Activated T-helper 1 cell treated with anti-CD3 and anti-CD28 coated beads, Interleukin-12 subunit alpha, Interleukin-12 subunit beta, Interleukin-2, Interleukin-4 antibody, amounts not matched to agents 30 ng/mL and 10 ng/mL and 1 ng/mL, durations not matched to agents 14 hours and 24 hours and 36 hours (primary cell): ENCODE measurements around the gene TIMM9. TPM values are rescaled to one million over a fixed set of nuclear protein-coding genes. Genes with fewer than 3 reads are reported as not detected.
"Not testable (repeated sequence)": the region's sequence is repeated elsewhere in the genome, so short reads cannot be mapped to it uniquely, and the experiment has no call there.

Experiments used
- DNase-seq: peaks from one replicate; pipeline ENCODE4 v3.0.0; 2021; ENCODE audit warnings: low spot score
- H3K27ac Mint-ChIP-seq: one replicate; pipeline ENCODE4 v1.8.0; 2021; ENCODE audit warnings: mild to moderate bottlenecking, mixed read lengths
- H3K27me3 Mint-ChIP-seq: one replicate; pipeline ENCODE4 v1.8.0; 2022; ENCODE audit warnings: mild to moderate bottlenecking, moderate library complexity, mixed read lengths; ENCODE audit not compliant: insufficient read depth
- H3K36me3 Mint-ChIP-seq: one replicate; pipeline ENCODE4 v1.8.0; 2021; ENCODE audit warnings: low read depth, mixed read lengths
- H3K4me1 Mint-ChIP-seq: one replicate; pipeline ENCODE4 v1.8.0; 2021; ENCODE audit warnings: low read depth, mixed read lengths
- H3K4me3 Mint-ChIP-seq: one replicate; pipeline ENCODE4 v1.8.0; 2021; ENCODE audit warnings: mild to moderate bottlenecking, moderate library complexity, mixed read lengths
- H3K9me3 Mint-ChIP-seq: one replicate; pipeline ENCODE4 v1.8.0; 2021; ENCODE audit warnings: mixed read lengths
- intact Hi-C: fragments of 100-400 bp; cut with micrococcal nuclease; formaldehyde crosslinking; loops from one replicate; pipeline ENCODE4 v1.15.1; 2024
- total RNA-seq: library from RNA; stranded (reverse); gene quantifications from 2 replicates; pipeline ENCODE4 v1.2.3, GENCODE V29; 2022

TIMM9 gene
- total RNA-seq, 1 donor from 2014 or later: 66.5 TPM

- Mint-ChIP-seq H3K27ac (no peak overlapping the region), H3K4me3 (no peak overlapping the region), H3K36me3 (peaks cover 3% of the 10 kb centered on the region), H3K27me3 (peaks cover 6% of the 10 kb centered on the region), H3K9me3 (no peaks in the 10 kb centered on the region), H3K4me1 (peaks cover 17% of the 10 kb centered on the region)
- DNase-seq: no peak
- intact Hi-C loops: no loop called here
These were observed 36.5 kb downstream of the TIMM9 start for GRCh38 chr14:58390830-58391229.

DNA sequence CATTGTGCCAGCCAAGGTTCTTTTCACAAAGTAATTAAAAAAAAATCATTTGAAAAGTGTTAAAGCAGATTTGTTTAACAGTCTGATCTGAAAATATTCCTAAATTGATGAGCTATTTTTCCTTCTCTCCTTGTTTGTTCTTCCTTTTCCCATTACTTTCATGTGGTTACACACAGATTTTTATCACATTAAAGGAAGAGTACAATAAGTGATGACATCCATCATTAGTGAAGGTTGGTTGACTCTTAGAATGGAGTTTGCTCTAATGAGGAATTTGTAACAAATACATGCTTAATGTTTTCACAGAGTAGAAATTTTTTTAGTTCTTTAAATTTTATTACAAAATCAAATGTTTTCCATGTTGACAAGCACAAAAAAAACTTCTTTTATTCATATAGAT, 50.5 kb downstream of the TIMM9 start:
- Mint-ChIP-seq H3K27ac (no peak overlapping the region), H3K36me3 (peaks cover 24% of the 10 kb centered on the region), H3K9me3 (no peaks in the 10 kb centered on the region), H3K27me3 (no peaks in the 10 kb centered on the region), H3K4me3 (no peak overlapping the region), H3K4me1 (no peaks in the 10 kb centered on the region)
- no peak for DNase-seq
- intact Hi-C loops: no loop called here

GRCh38 chr14:58368956-58369355, 58.4 kb downstream of the TIMM9 start:
- Mint-ChIP-seq H3K36me3 (peaks cover 33% of the 10 kb centered on the region), H3K27ac (no peak overlapping the region)

DNA sequence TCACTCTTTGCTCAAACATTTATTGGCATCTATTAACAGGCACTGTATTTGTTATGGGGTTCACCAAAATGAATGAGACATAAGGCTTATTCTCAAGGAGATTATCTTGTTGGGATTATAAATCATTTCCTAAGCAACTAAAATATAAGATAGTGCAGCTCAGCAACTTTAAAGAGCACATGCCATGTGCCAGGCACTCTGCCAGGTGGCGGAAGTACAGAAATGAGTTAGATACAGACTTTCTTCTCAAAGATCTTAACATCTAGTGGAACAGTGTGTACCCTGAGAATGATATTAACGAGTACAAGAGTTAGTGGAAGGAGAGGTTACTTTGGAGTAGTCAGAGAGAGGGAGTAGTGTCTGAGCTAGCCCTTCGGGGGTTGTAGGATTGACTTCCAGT, 60.0 kb downstream of the TIMM9 start:
- intact Hi-C loops: no loop called here
- Mint-ChIP-seq H3K27me3 (no peaks in the 10 kb centered on the region), H3K4me3 (no peak overlapping the region), H3K9me3 (no peaks in the 10 kb centered on the region), H3K36me3 (peaks cover 32% of the 10 kb centered on the region), H3K27ac (no peak overlapping the region), H3K4me1 (no peaks in the 10 kb centered on the region)
- no peak for DNase-seq

More at GRCh38 chr14:58368956-58369355, 58.4 kb downstream of the TIMM9 start:
- Mint-ChIP-seq H3K27me3 (no peaks in the 10 kb centered on the region), H3K9me3 (no peaks in the 10 kb centered on the region), H3K4me3 (no peak overlapping the region), H3K4me1 (no peaks in the 10 kb centered on the region)
- intact Hi-C loops: no loop called here
- DNase-seq: no peak

DNA sequence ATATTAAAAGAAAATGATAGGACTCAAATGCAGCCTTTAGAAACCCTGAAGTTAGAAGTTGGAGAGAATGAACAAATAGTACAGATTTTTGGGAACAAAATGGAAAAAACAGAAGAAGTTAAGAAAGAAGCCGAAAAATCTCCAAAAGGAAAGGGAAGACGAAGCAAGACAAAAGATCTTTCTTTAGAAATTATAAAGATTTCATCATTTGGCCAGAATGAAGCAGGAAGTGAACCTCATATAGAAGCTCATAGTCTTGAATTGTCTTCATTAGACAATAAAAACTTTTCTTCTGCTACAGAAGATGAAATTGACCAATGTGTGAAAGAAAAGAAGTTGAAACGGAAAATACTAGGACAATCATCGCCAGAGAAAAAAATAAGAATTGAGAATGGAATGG, 63.0 kb downstream of the TIMM9 start:
- Mint-ChIP-seq H3K27me3 (no peaks in the 10 kb centered on the region), H3K9me3 (no peaks in the 10 kb centered on the region), H3K4me1 (no peaks in the 10 kb centered on the region), H3K36me3 (peaks cover 28% of the 10 kb centered on the region), H3K27ac (no peak overlapping the region), H3K4me3 (no peak overlapping the region)
- DNase-seq: no peak
- intact Hi-C loops: no loop called here

GRCh38 chr14:58362798-58363412, 64.4 kb downstream of the TIMM9 start:
- Mint-ChIP-seq H3K9me3 (no peaks in the 10 kb centered on the region), H3K27me3 (no peaks in the 10 kb centered on the region), H3K36me3 (peaks cover 24% of the 10 kb centered on the region), H3K27ac (no peak overlapping the region), H3K4me3 (no peak overlapping the region), H3K4me1 (no peaks in the 10 kb centered on the region)
- intact Hi-C loops: loop anchor here (2.0 kb wide), 2 partner anchors 64 to 254 kb away; partner anchors contain the start of gene ARID4A
- no peak for DNase-seq

- not testable (repeated sequence) for H3K4me1 Mint-ChIP-seq, DNase-seq, H3K9me3 Mint-ChIP-seq, H3K27ac Mint-ChIP-seq, H3K4me3 Mint-ChIP-seq, H3K27me3 Mint-ChIP-seq
- intact Hi-C loops: loop anchor here (2.0 kb wide), 2 partner anchors 63 to 253 kb away; partner anchors contain the start of gene ARID4A
- H3K36me3 Mint-ChIP-seq: peaks cover 18% of the 10 kb centered on the region
These were observed 65.1 kb downstream of the TIMM9 start for GRCh38 chr14:58362272-58362671.

Other genes starting within 250 kb of the TIMM9 start
- gene ACTR10, start 227.4 kb downstream of the TIMM9 start, total RNA-seq: 38.3 and 40.3 TPM in 2 replicates
- 453 and 500 TPM in 2 replicates for gene PSMA3, start 182.7 kb downstream of the TIMM9 start, total RNA-seq
- gene ARID4A, start 129.0 kb downstream of the TIMM9 start, total RNA-seq: 21.4 and 26.3 TPM in 2 replicates
- not detected in 2 replicates for gene TOMM20L, start 31.6 kb downstream of the TIMM9 start, total RNA-seq
- gene KIAA0586, start 188 bp upstream of the TIMM9 start, total RNA-seq: 19.7 and 19.8 TPM in 2 replicates
- 1.6 and 2.3 TPM in 2 replicates for gene DACT1, start 210.4 kb upstream of the TIMM9 start, total RNA-seq